Right lobe of liver (tissue), 6 donors: ENCODE data around the gene COL6A1. TPM values are rescaled to one million over a fixed set of nuclear protein-coding genes. Genes with fewer than 3 reads are reported as not detected.

Experiments used
- ATAC-seq, 4 donors: fragments of 200-7000 bp; cut with Tn5 transposase; one replicate each; pipeline ENCODE4 v1.9.1; 2020; ENCODE audit warnings: mild to moderate bottlenecking in 4 of 4, moderate library complexity in 4 of 4
- DNase-seq, 3 donors: peaks; one replicate each; pipeline ENCODE4 v3.0.0-alpha.2; 2020
- H3K27ac ChIP-seq, 3 donors: fragments of 200-600 bp; one replicate each; pipeline ENCODE4 v1.8.0; 2022
- H3K27me3 ChIP-seq, 2 donors: fragments of 200-600 bp; one replicate each; pipeline ENCODE4 v1.8.0; 2022
- H3K36me3 ChIP-seq, 4 donors: fragments of 200-600 bp; sonication (generic) in 1 of 4; one replicate each; pipeline versions ENCODE4 v1.5.1 to v1.8.0; 2017 to 2022; ENCODE audit warnings: control low read depth in 1 of 4
- H3K4me1 ChIP-seq, 4 donors: fragments of 200-600 bp; sonication (generic) in 1 of 4; one replicate each; pipeline versions ENCODE4 v1.5.1 to v1.8.0; 2017 to 2022; ENCODE audit warnings: control low read depth in 1 of 4
- H3K4me3 ChIP-seq, 3 donors: fragments of 200-600 bp; one replicate each; pipeline ENCODE4 v1.8.0; 2022
- H3K9me3 ChIP-seq, 4 donors: fragments of 200-600 bp; sonication (generic) in 1 of 4; one replicate each; pipeline versions ENCODE4 v1.5.1 to v1.8.0; 2017 to 2022; ENCODE audit warnings: control low read depth in 1 of 4
- CTCF ChIP-seq, 4 donors: fragments of 200-600 bp in 3 of 4; fragments of 450-650 bp in 1 of 4; IDR thresholded peaks; one replicate each; pipeline versions ENCODE4 v1.5.1 to v1.8.0; 2016 to 2022; ENCODE audit warnings: antibody characterized with exemption in 4 of 4, mild to moderate bottlenecking in 2 of 4
- POLR2A ChIP-seq: fragments of 450-650 bp; IDR thresholded peaks from one replicate; pipeline ENCODE4 v1.6.1; 2017; ENCODE audit warnings: antibody characterized with exemption, mild to moderate bottlenecking
- WGBS: methylation state at CpG from one replicate; pipeline ENCODE4 v1.1.6; 2018; ENCODE audit warnings: low coverage, low lambda C conversion rate; ENCODE audit not compliant: insufficient coverage; ENCODE audit errors: missing lambda C conversion rate; 5-methylcytosine and 5-hydroxymethylcytosine counted together
- intact Hi-C, 2 donors: fragments of 100-400 bp; cut with DNase I; formaldehyde crosslinking; loops; one replicate each; pipeline versions ENCODE4 v1.11.2 to v1.14.1; 2022
- total RNA-seq, 6 experiments: library from RNA; depleted of rRNA in 2 of 6; stranded (reverse); fragments of >200 nt in 2 of 6; fragmentation: NEBNext Ultra II Directional in 3 of 6; extraction: Animal tissue kit (Norgen Biotek cat#: 25700) in 3 of 6; gene quantifications; one replicate each; pipeline versions ENCODE4 v1.1.0 to v1.2.4, GENCODE V29; 2016 to 2023
- donor health status: DM: no; HTN: yes; CAD: no.
- donor health status: DM: no; HTN: no; CAD: no.
- donor health status: DM: no; HTN: no; CAD: no.
- donor health status: DM: no; HTN: yes; CAD: no.
- donor health status: DM: no; HTN: yes; CAD: no.

Gene COL6A1
- total RNA-seq, 6 experiments from 2014 or later = 28.2 to 79.9 (median 51.1) TPM

- no peak overlapping the region for H3K27ac ChIP-seq
- 84% methylated on average over 5 of the region's 36 CpGs for WGBS
These were observed 7.1 kb downstream of the COL6A1 start for GRCh38 chr21:45988366-45989347.

GRCh38 chr21:45989355-45990048 is 7.9 kb downstream of the COL6A1 start:
- intact Hi-C loops = no loop called here

More at GRCh38 chr21:45988366-45989347, 7.1 kb downstream of the COL6A1 start:
- no peak for ATAC-seq
- DNase-seq = peak in 2 of 3 donors; percentile 8 to 37
- Histone ChIP-seq H3K27me3 (no peaks in the 10 kb centered on the region), H3K4me3 (no peak overlapping the region), H3K9me3 (no peaks in the 10 kb centered on the region), H3K36me3 (no peaks in the 10 kb centered on the region), H3K4me1 (no peaks in the 10 kb centered on the region)
- TF ChIP-seq POLR2A (no peak), CTCF (IDR thresholded peaks at IDR 0.05) (no peak)
- intact Hi-C loops = no loop called here

GRCh38 chr21:45990049-45990711 is 8.6 kb downstream of the COL6A1 start:
- DNase-seq (peak in 2 of 3 donors; percentile 11 to 45), ATAC-seq (no peak)
- intact Hi-C loops = no loop called here
- Histone ChIP-seq H3K4me3 (no peak overlapping the region), H3K27me3 (no peaks in the 10 kb centered on the region), H3K27ac (no peak overlapping the region), H3K36me3 (no peaks in the 10 kb centered on the region), H3K4me1 (no peaks in the 10 kb centered on the region), H3K9me3 (no peaks in the 10 kb centered on the region)
- 88% methylated on average over 18 of the region's 30 CpGs for WGBS
- no peak for TF ChIP-seq CTCF (IDR thresholded peaks at IDR 0.05)
- TF ChIP-seq POLR2A = no peak

More at GRCh38 chr21:45989355-45990048, 7.9 kb downstream of the COL6A1 start:
- peak; percentile 13 to 53 (median 41) for DNase-seq
- no peaks in the 10 kb centered on the region for H3K27me3 ChIP-seq
- H3K4me1 ChIP-seq = no peaks in the 10 kb centered on the region
- H3K27ac ChIP-seq = no peak overlapping the region
- H3K4me3 ChIP-seq = no peak overlapping the region
- TF ChIP-seq POLR2A (no peak), CTCF (IDR thresholded peaks at IDR 0.05) (no peak)
- no peaks in the 10 kb centered on the region for H3K36me3 ChIP-seq
- H3K9me3 ChIP-seq = no peaks in the 10 kb centered on the region
- ATAC-seq = no peak
- WGBS = 64% methylated on average over 5 of the region's 32 CpGs

GRCh38 chr21:45990741-45991605 is 9.4 kb downstream of the COL6A1 start:
- H3K4me1 ChIP-seq = no peaks in the 10 kb centered on the region
- TF ChIP-seq POLR2A = no peak
- no peak for TF ChIP-seq CTCF (IDR thresholded peaks at IDR 0.05)
- H3K27ac ChIP-seq = no peak overlapping the region
- ATAC-seq (no peak), DNase-seq (peak; percentile 12 to 51 (median 41))
- no peak overlapping the region for H3K4me3 ChIP-seq
- H3K36me3 ChIP-seq = no peaks in the 10 kb centered on the region
- intact Hi-C loops = no loop called here
- WGBS = 97% methylated on average over 16 of the region's 45 CpGs
- no peaks in the 10 kb centered on the region for H3K9me3 ChIP-seq
- no peaks in the 10 kb centered on the region for H3K27me3 ChIP-seq
